Mesendoderm (in vitro differentiated cells): ENCODE data around the gene DEFB108B.
"Not testable (repeated sequence)": the region's sequence is repeated elsewhere in the genome, so short reads cannot be mapped to it uniquely, and the experiment has no call there.

Experiments
- DNase-seq: peaks from one replicate; pipeline ENCODE4 v3.0.0; 2013
- H2AK5ac ChIP-seq: 2 replicates; pipeline ENCODE4 v1.6.1; 2013; ENCODE audit warnings: low read length, inconsistent platforms
- H2BK120ac ChIP-seq: 2 replicates; pipeline ENCODE4 v1.6.1; 2013; ENCODE audit warnings: low read depth, mild to moderate bottlenecking, low read length, moderate library complexity, mixed read lengths
- H2BK15ac ChIP-seq: replicated peaks from 2 replicates; pipeline ENCODE4 v1.6.1; 2013; ENCODE audit warnings: low read depth, mild to moderate bottlenecking, moderate library complexity
- H2BK5ac ChIP-seq: 2 replicates; pipeline ENCODE4 v1.6.1; 2013; ENCODE audit warnings: low read length, inconsistent platforms
- H3K18ac ChIP-seq: 2 replicates; pipeline ENCODE4 v1.6.1; 2013; ENCODE audit warnings: mild to moderate bottlenecking, low read length, mixed read lengths
- H3K23ac ChIP-seq: one replicate; pipeline ENCODE4 v1.6.1; 2013; ENCODE audit warnings: low read length
- H3K27ac ChIP-seq: 2 replicates; pipeline ENCODE4 v1.5.1; 2013; ENCODE audit warnings: low read depth, mild to moderate bottlenecking, inconsistent platforms, low read length, moderate library complexity
- H3K27me3 ChIP-seq: 2 replicates; pipeline ENCODE4 v1.6.1; 2013; ENCODE audit warnings: low read length, control low read depth, mild to moderate bottlenecking, inconsistent platforms; ENCODE audit not compliant: insufficient read depth, poor library complexity
- H3K36me3 ChIP-seq: 2 replicates; pipeline ENCODE4 v1.6.1; 2013; ENCODE audit warnings: low read length, inconsistent platforms; ENCODE audit not compliant: control insufficient read depth, insufficient read depth
- H3K4ac ChIP-seq: one replicate; pipeline ENCODE4 v1.6.1; 2013; ENCODE audit warnings: low read depth, mild to moderate bottlenecking, low read length, moderate library complexity
- H3K4me1 ChIP-seq: 2 replicates; pipeline ENCODE4 v1.6.1; 2013; ENCODE audit warnings: low read depth, low read length, inconsistent platforms; ENCODE audit not compliant: control insufficient read depth
- H3K4me2 ChIP-seq: 2 replicates; pipeline ENCODE4 v1.6.1; 2013; ENCODE audit warnings: low read length
- H3K4me3 ChIP-seq: 2 replicates; pipeline ENCODE4 v1.5.1; 2013; ENCODE audit warnings: mild to moderate bottlenecking, low read length
- H3K56ac ChIP-seq: one replicate; pipeline ENCODE4 v1.6.1; 2013; ENCODE audit warnings: low read length
- H3K79me1 ChIP-seq: 2 replicates; pipeline ENCODE4 v1.6.1; 2013; ENCODE audit warnings: low read length, inconsistent platforms
- H3K79me2 ChIP-seq: 2 replicates; pipeline ENCODE4 v1.6.1; 2013; ENCODE audit warnings: mild to moderate bottlenecking, low read length; ENCODE audit not compliant: control insufficient read depth, insufficient read depth
- H3K9ac ChIP-seq: 2 replicates; pipeline ENCODE4 v1.6.1; 2013; ENCODE audit warnings: low read length, inconsistent platforms
- H4K5ac ChIP-seq: one replicate; pipeline ENCODE4 v1.6.1; 2013; ENCODE audit warnings: low read length
- H4K8ac ChIP-seq: one replicate; pipeline ENCODE4 v1.6.1; 2013; ENCODE audit warnings: low read depth, mild to moderate bottlenecking, control low read depth, low read length, moderate library complexity
- WGBS: extraction: QIAGEN DNeasy Blood & Tissue Kit; methylation state at CpG from one replicate; pipeline ENCODE4 v1.1.7; 2013; ENCODE audit warnings: low lambda C conversion rate, missing lambda C conversion rate; ENCODE audit not compliant: insufficient coverage; ENCODE audit errors: extremely low coverage; 5-methylcytosine and 5-hydroxymethylcytosine counted together

The DEFB108B gene

DNA sequence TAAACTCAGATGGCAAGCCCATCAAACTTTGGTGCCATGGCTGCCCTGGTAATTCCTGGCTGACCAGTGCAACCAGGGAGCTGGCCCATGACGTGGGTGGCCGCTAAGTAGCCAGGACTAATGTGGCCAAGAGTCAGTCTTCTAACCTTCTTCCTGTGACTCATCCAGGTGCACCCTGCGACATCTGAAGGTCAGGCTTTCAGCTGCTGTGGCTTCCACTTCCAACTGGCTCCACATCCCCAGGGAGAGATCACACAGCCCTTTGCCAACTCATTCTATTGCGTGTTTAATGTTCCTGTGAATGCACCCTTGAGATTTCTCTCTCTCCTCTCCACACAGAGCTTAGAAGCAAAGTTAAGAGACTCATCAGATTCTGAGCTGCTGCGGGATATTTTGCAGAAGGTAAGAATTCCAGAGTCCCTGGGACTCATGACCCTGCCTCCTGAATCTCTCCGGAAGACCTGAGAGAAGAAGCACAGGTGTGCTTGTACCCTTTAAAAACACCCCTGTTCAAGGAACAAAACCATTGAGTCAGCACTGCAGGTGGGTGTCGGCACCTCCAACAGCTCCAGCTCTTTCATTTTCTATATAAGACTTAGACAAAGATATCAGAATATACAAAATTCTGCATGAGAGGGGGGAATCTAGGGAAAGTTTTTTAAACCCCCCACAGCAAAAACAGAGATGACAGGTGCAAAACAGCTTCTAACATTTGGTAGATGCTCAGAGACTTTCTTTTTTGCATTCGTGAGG lies 43.4 kb upstream of the DEFB108B start:
- H2AK5ac ChIP-seq, H2BK5ac ChIP-seq, H4K8ac ChIP-seq, H3K56ac ChIP-seq, H3K9ac ChIP-seq, H3K79me2 ChIP-seq, DNase-seq, H3K27me3 ChIP-seq, H3K4me1 ChIP-seq, H3K4me3 ChIP-seq, H3K4me2 ChIP-seq, H3K79me1 ChIP-seq, H4K5ac ChIP-seq, H3K27ac ChIP-seq, H3K23ac ChIP-seq, H2BK15ac ChIP-seq, H2BK120ac ChIP-seq, H3K18ac ChIP-seq, H3K36me3 ChIP-seq: not testable (repeated sequence)
- WGBS, result no CpG with 5 or more reads among the region's 8 CpGs
- H3K4ac ChIP-seq, result peak overlapping the region; percentile 48

DNA sequence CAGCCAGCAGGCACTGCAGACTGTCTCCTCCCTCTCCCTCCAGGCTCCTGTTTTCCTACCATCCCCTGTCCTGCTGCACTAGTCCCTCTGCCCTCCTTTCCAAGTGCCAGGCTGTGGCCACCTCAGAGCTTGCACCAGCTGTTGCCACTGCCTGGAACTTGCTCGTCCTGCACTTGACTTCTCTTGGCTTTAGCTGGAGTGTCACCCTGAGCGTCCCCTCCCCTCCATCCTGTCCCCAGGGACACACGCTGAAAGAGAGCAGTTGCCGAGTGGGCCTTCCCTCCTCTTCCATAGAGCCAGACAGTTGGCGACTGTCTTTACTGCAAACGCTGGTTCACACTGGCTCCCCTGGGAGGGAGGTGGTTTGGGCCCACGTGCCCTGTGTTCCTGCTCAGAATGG lies 41.9 kb upstream of the DEFB108B start:
- WGBS, result no CpG with 5 or more reads among the region's 7 CpGs
- H3K27me3 ChIP-seq, DNase-seq: not testable (repeated sequence)

DNA sequence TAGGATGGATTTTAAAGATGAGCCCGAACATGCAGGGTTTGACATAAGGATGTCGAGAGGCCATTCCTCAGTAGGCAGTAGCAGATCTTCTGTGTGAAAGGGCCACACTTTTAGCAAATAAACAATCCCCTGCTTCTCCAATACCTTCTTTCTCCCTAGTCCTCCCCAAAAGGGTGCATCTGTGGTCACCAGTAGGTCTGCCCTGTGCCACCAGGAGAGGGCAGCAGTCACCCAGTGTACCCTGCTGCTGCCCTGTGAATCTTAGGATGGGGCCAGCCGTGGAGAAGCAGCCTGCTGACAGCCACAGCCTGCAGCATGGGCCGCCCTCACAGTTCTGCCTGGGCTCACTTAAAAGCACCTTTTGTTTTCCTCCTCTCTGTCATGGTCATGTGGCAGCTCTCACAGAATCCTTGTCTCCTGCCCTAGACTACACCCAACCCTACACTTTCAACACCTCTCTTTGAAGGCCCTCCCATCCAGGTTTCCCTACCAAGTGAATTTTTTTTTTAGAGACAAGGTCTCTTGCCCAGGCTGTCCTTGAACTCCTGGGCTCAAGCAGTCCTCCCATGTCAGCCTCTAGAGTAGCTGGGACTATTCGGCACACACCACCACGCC lies 40.3 kb upstream of the DEFB108B start:
- not testable (repeated sequence) for H3K4me1 ChIP-seq, H3K27me3 ChIP-seq, H2BK15ac ChIP-seq, H3K18ac ChIP-seq, H3K9ac ChIP-seq, H3K4ac ChIP-seq, H2BK120ac ChIP-seq, H4K8ac ChIP-seq, H2AK5ac ChIP-seq, H3K36me3 ChIP-seq, H3K4me3 ChIP-seq, H3K79me1 ChIP-seq, H2BK5ac ChIP-seq, H3K4me2 ChIP-seq, H3K56ac ChIP-seq, H4K5ac ChIP-seq, H3K23ac ChIP-seq, H3K27ac ChIP-seq, H3K79me2 ChIP-seq
- no CpG with 5 or more reads among the region's 6 CpGs for WGBS
- DNase-seq, result peak; percentile 58

More for the DNA sequence above, 41.9 kb upstream of the DEFB108B start:
- not testable (repeated sequence) for H3K79me1 ChIP-seq, H2AK5ac ChIP-seq, H3K56ac ChIP-seq, H3K79me2 ChIP-seq, H3K4me2 ChIP-seq, H3K27ac ChIP-seq, H3K18ac ChIP-seq, H2BK15ac ChIP-seq, H4K5ac ChIP-seq, H3K9ac ChIP-seq, H3K36me3 ChIP-seq, H3K4me1 ChIP-seq, H3K4me3 ChIP-seq, H2BK5ac ChIP-seq, H2BK120ac ChIP-seq, H3K23ac ChIP-seq, H3K4ac ChIP-seq, H4K8ac ChIP-seq

DNA sequence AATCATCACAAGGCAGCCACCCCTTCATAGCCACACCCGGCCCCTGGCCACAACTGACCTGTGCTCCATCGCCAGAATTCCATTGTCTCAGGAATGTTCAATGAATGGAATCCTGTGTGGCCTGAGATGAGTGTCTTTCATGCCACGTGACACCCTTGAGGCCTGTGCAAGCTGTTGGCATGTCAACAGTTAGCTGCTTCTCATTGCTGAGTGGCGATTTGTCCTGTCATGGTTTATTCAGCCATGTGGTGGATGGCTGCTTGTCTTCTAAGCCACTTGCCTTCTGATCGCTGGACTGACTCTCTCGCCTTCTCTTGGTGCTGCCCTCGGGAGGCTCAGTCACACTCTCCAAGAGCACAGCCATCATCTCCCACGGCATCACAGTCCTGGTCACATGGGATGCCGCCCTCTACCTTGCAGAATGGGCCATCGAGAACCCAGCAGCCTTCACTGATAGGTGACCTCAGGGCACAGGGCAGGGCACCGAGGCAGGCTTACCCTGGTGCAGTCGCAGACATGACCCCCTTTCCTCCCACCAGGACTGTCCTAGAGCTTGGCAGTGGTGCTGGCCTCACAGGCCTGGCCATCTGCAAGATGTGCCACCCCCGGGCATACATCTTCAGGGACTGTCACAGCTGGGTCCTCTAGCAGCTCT lies 38.5 kb upstream of the DEFB108B start:
- no CpG with 5 or more reads among the region's 13 CpGs for WGBS
- H3K4ac ChIP-seq, H3K27me3 ChIP-seq, H3K4me2 ChIP-seq, H3K36me3 ChIP-seq, H4K8ac ChIP-seq, H3K27ac ChIP-seq, H2BK120ac ChIP-seq, H2BK5ac ChIP-seq, H3K9ac ChIP-seq, H2AK5ac ChIP-seq, H3K56ac ChIP-seq, H3K4me3 ChIP-seq, DNase-seq, H3K23ac ChIP-seq, H4K5ac ChIP-seq, H3K18ac ChIP-seq, H3K79me1 ChIP-seq, H3K79me2 ChIP-seq, H3K4me1 ChIP-seq, H2BK15ac ChIP-seq: not testable (repeated sequence)

DNA sequence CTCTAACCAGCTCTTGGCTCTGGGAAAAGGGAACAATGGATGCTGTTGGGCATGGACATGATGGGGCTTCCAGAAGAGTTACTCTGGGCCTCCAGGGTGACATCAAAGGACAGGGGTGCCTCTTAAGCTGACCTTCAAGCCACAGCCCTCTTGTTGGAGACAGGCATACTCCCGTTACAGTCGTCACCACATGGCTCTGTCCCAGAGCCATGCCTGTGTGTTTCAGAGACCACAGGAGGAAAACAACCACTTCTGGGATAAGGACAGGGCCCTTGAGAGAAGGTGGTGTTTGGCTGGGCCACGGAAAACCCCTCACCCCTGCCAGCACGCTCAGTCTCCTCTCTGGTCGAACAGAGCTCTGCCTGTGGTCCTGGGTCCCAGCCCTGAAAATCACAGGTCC lies 37.8 kb upstream of the DEFB108B start:
- not testable (repeated sequence) for H3K27me3 ChIP-seq, H3K79me2 ChIP-seq, DNase-seq, H3K23ac ChIP-seq, H2AK5ac ChIP-seq, H2BK120ac ChIP-seq, H3K56ac ChIP-seq, H2BK5ac ChIP-seq, H3K4me1 ChIP-seq, H2BK15ac ChIP-seq, H4K5ac ChIP-seq, H3K4ac ChIP-seq, H3K4me3 ChIP-seq, H3K27ac ChIP-seq, H3K9ac ChIP-seq, H3K36me3 ChIP-seq, H3K18ac ChIP-seq, H4K8ac ChIP-seq, H3K79me1 ChIP-seq, H3K4me2 ChIP-seq
- WGBS, result no CpG with 5 or more reads among the region's 5 CpGs
